Neural cell (in vitro differentiated cells): ENCODE measurements around the gene DYNLT2. TPM values are rescaled to one million over a fixed set of nuclear protein-coding genes. Genes with fewer than 3 reads are reported as not detected.

Experiments used
- H2AFZ ChIP-seq: fragments of 200-600, 300-800 bp; sonication (generic), shearing (Covaris generic); 2 replicates; pipeline ENCODE4 v1.6.0; 2014; ENCODE audit warnings: low read depth, mild to moderate bottlenecking, antibody characterized with exemption, low read length, moderate library complexity
- H3F3A ChIP-seq: fragments of 200-600 bp; shearing (Covaris generic); 2 replicates; pipeline ENCODE4 v1.6.1; 2016; ENCODE audit warnings: mild to moderate bottlenecking, moderate library complexity, mixed read lengths, antibody characterized with exemption, low read length; ENCODE audit not compliant: insufficient read depth, poor library complexity, severe bottlenecking
- H3K27ac ChIP-seq: fragments of 200-600, 300-800 bp; sonication (generic), shearing (Covaris generic); 2 replicates; pipeline ENCODE4 v1.5.1; 2014; ENCODE audit warnings: mild to moderate bottlenecking, low read length, moderate library complexity
- H3K27me3 ChIP-seq: fragments of 300-800, 200-600 bp; sonication (generic), shearing (Covaris generic); 2 replicates; pipeline ENCODE4 v1.6.0; 2014; ENCODE audit warnings: mild to moderate bottlenecking, low read depth, low read length, moderate library complexity; ENCODE audit not compliant: insufficient read depth
- H3K36me3 ChIP-seq: fragments of 300-800, 200-600 bp; sonication (generic), shearing (Covaris generic); 2 replicates; pipeline ENCODE4 v1.5.1; 2014; ENCODE audit warnings: mild to moderate bottlenecking, antibody characterized with exemption, low read length, moderate library complexity; ENCODE audit not compliant: insufficient read depth
- H3K4me2 ChIP-seq: fragments of 300-800, 200-600 bp; sonication (generic), shearing (Covaris generic); 2 replicates; pipeline ENCODE4 v1.6.0; 2014; ENCODE audit warnings: mild to moderate bottlenecking, low read length
- H3K4me3 ChIP-seq: fragments of 300-800, 200-600 bp; sonication (generic), shearing (Covaris generic); 2 replicates; pipeline ENCODE4 v1.5.1; 2014; ENCODE audit warnings: mild to moderate bottlenecking, low read length, moderate library complexity
- H3K79me2 ChIP-seq: fragments of 200-600 bp; shearing (Covaris generic); replicated peaks from 2 replicates; pipeline ENCODE4 v1.6.0; 2014; ENCODE audit warnings: mild to moderate bottlenecking, low read length, moderate library complexity; ENCODE audit not compliant: insufficient read depth
- H3K9ac ChIP-seq: fragments of 300-800, 200-600 bp; sonication (generic), shearing (Covaris generic); 2 replicates; pipeline ENCODE4 v1.6.1; 2016; ENCODE audit warnings: mild to moderate bottlenecking, low read length, mixed read lengths
- H3K9me2 ChIP-seq: fragments of 200-600 bp; shearing (Covaris generic); 2 replicates; pipeline ENCODE4 v1.6.1; 2016; ENCODE audit warnings: mild to moderate bottlenecking, low read length, mixed read lengths; ENCODE audit not compliant: insufficient read depth
- H3K9me3 ChIP-seq: fragments of 200-600, 300-800 bp; sonication (generic), shearing (Covaris generic); 2 replicates; pipeline ENCODE4 v1.6.1; 2016; ENCODE audit warnings: mild to moderate bottlenecking, mixed run types, low read length, moderate library complexity, mixed read lengths
- H4K20me1 ChIP-seq: fragments of 200-600 bp; shearing (Covaris generic); 2 replicates; pipeline ENCODE4 v1.6.1; 2016; ENCODE audit warnings: mild to moderate bottlenecking, mixed run types; ENCODE audit not compliant: insufficient read depth
- CTCF ChIP-seq: fragments of 450-650 bp; IDR thresholded peaks from 2 replicates; pipeline ENCODE4 v1.5.1; 2014; ENCODE audit warnings: antibody characterized with exemption, mild to moderate bottlenecking, moderate library complexity; ENCODE audit not compliant: poor library complexity, severe bottlenecking
- EP300 ChIP-seq: fragments of 450-650 bp; conservative IDR thresholded peaks from 2 replicates; pipeline ENCODE4 v1.6.1; 2014; ENCODE audit warnings: antibody characterized with exemption, mild to moderate bottlenecking, moderate library complexity; ENCODE audit not compliant: poor library complexity, severe bottlenecking
- EZH2 ChIP-seq: fragments of 200-600, 300-800 bp; shearing (Covaris generic), sonication (generic); IDR thresholded peaks from 2 replicates; pipeline ENCODE4 v1.6.1; 2014; ENCODE audit warnings: antibody characterized with exemption, low read length, borderline replicate concordance, mild to moderate bottlenecking; ENCODE audit not compliant: insufficient read depth, poor library complexity, severe bottlenecking
- MXI1 ChIP-seq: fragments of 450-650 bp; conservative IDR thresholded peaks from 2 replicates; pipeline ENCODE4 v1.6.1; 2014; ENCODE audit warnings: antibody characterized with exemption, mild to moderate bottlenecking; ENCODE audit not compliant: poor library complexity, severe bottlenecking
- POLR2AphosphoS5 ChIP-seq: IDR thresholded peaks from 2 replicates; pipeline ENCODE4 v1.6.1; 2012
- RAD21 ChIP-seq: fragments of 450-650 bp; conservative IDR thresholded peaks from 2 replicates; pipeline ENCODE4 v1.6.1; 2014; ENCODE audit warnings: antibody characterized with exemption, mild to moderate bottlenecking, moderate library complexity
- REST ChIP-seq: IDR thresholded peaks from 2 replicates; pipeline ENCODE4 v1.6.1; 2012; ENCODE audit warnings: borderline replicate concordance
- SMC3 ChIP-seq: fragments of 450-650 bp; conservative IDR thresholded peaks from 2 replicates; pipeline ENCODE4 v1.6.1; 2014; ENCODE audit warnings: antibody characterized with exemption, mild to moderate bottlenecking, moderate library complexity; ENCODE audit not compliant: poor library complexity
- TAF1 ChIP-seq: IDR thresholded peaks from 2 replicates; pipeline ENCODE4 v1.6.1; 2012; ENCODE audit warnings: low read depth
- polyA plus RNA-seq: library from polyadenylated mRNA; depleted of rRNA; stranded (reverse); fragments of >200 nt; gene quantifications from 2 replicates; pipeline ENCODE4 v1.2.3, GENCODE V29; 2014

The DYNLT2 gene
- polyA plus RNA-seq, 1 donor from 2014 or later: 2.8 TPM

GRCh38 chr6:169710009-169710408 lies 41.4 kb downstream of the DYNLT2 start:
- H4K20me1 ChIP-seq: no peaks in the 10 kb centered on the region
- H3K9ac ChIP-seq: no peak overlapping the region
- H3K9me3 ChIP-seq: no peaks in the 10 kb centered on the region
- TF ChIP-seq POLR2AphosphoS5 (no peak), RAD21 (no peak), SMC3 (no peak), CTCF (no peak), TAF1 (no peak), REST (no peak), EZH2 (no peak), EP300 (no peak), MXI1 (no peak)
- H3K4me2 ChIP-seq: no peak overlapping the region
- no peak overlapping the region for H2AFZ ChIP-seq
- peaks cover 15% of the 10 kb centered on the region for H3K36me3 ChIP-seq
- no peaks in the 10 kb centered on the region for H3K27me3 ChIP-seq
- H3K9me2 ChIP-seq: no peaks in the 10 kb centered on the region
- no peak overlapping the region for H3K27ac ChIP-seq
- H3K79me2 ChIP-seq: no peaks in the 10 kb centered on the region
- H3K4me3 ChIP-seq: no peak overlapping the region
- no peaks in the 10 kb centered on the region for H3F3A ChIP-seq

- TF ChIP-seq MXI1 (no peak), EP300 (no peak), TAF1 (no peak), POLR2AphosphoS5 (no peak), EZH2 (no peak), REST (no peak), CTCF (no peak)
- peaks cover 15% of the 10 kb centered on the region for H3K36me3 ChIP-seq
- H3K9me2 ChIP-seq: no peaks in the 10 kb centered on the region
- H3K4me2 ChIP-seq: no peak overlapping the region
- H3K9me3 ChIP-seq: no peaks in the 10 kb centered on the region
- H2AFZ ChIP-seq: no peak overlapping the region
- H3F3A ChIP-seq: no peaks in the 10 kb centered on the region
- no peak overlapping the region for H3K9ac ChIP-seq
- H3K27ac ChIP-seq: no peak overlapping the region
- no peaks in the 10 kb centered on the region for H4K20me1 ChIP-seq
- no peaks in the 10 kb centered on the region for H3K27me3 ChIP-seq
- no peak overlapping the region for H3K4me3 ChIP-seq
- H3K79me2 ChIP-seq: peaks cover 1% of the 10 kb centered on the region
Measured at GRCh38 chr6:169709293-169709692, 42.1 kb downstream of the DYNLT2 start.
